Neural cell (in vitro differentiated cells): ENCODE measurements around the gene TGFA. TPM values are rescaled to one million over a fixed set of nuclear protein-coding genes. Genes with fewer than 3 reads are reported as not detected.

Experiments used
- H2AFZ ChIP-seq: fragments of 200-600, 300-800 bp; sonication (generic), shearing (Covaris generic); 2 replicates; pipeline ENCODE4 v1.6.0; 2014; ENCODE audit warnings: low read depth, mild to moderate bottlenecking, antibody characterized with exemption, low read length, moderate library complexity
- H3F3A ChIP-seq: fragments of 200-600 bp; shearing (Covaris generic); 2 replicates; pipeline ENCODE4 v1.6.1; 2016; ENCODE audit warnings: mild to moderate bottlenecking, moderate library complexity, mixed read lengths, antibody characterized with exemption, low read length; ENCODE audit not compliant: insufficient read depth, poor library complexity, severe bottlenecking
- H3K27ac ChIP-seq: fragments of 200-600, 300-800 bp; sonication (generic), shearing (Covaris generic); 2 replicates; pipeline ENCODE4 v1.5.1; 2014; ENCODE audit warnings: mild to moderate bottlenecking, low read length, moderate library complexity
- H3K27me3 ChIP-seq: fragments of 300-800, 200-600 bp; sonication (generic), shearing (Covaris generic); 2 replicates; pipeline ENCODE4 v1.6.0; 2014; ENCODE audit warnings: mild to moderate bottlenecking, low read depth, low read length, moderate library complexity; ENCODE audit not compliant: insufficient read depth
- H3K36me3 ChIP-seq: fragments of 300-800, 200-600 bp; sonication (generic), shearing (Covaris generic); 2 replicates; pipeline ENCODE4 v1.5.1; 2014; ENCODE audit warnings: mild to moderate bottlenecking, antibody characterized with exemption, low read length, moderate library complexity; ENCODE audit not compliant: insufficient read depth
- H3K4me2 ChIP-seq: fragments of 300-800, 200-600 bp; sonication (generic), shearing (Covaris generic); 2 replicates; pipeline ENCODE4 v1.6.0; 2014; ENCODE audit warnings: mild to moderate bottlenecking, low read length
- H3K4me3 ChIP-seq: fragments of 300-800, 200-600 bp; sonication (generic), shearing (Covaris generic); 2 replicates; pipeline ENCODE4 v1.5.1; 2014; ENCODE audit warnings: mild to moderate bottlenecking, low read length, moderate library complexity
- H3K79me2 ChIP-seq: fragments of 200-600 bp; shearing (Covaris generic); replicated peaks from 2 replicates; pipeline ENCODE4 v1.6.0; 2014; ENCODE audit warnings: mild to moderate bottlenecking, low read length, moderate library complexity; ENCODE audit not compliant: insufficient read depth
- H3K9ac ChIP-seq: fragments of 300-800, 200-600 bp; sonication (generic), shearing (Covaris generic); 2 replicates; pipeline ENCODE4 v1.6.1; 2016; ENCODE audit warnings: mild to moderate bottlenecking, low read length, mixed read lengths
- H3K9me2 ChIP-seq: fragments of 200-600 bp; shearing (Covaris generic); 2 replicates; pipeline ENCODE4 v1.6.1; 2016; ENCODE audit warnings: mild to moderate bottlenecking, low read length, mixed read lengths; ENCODE audit not compliant: insufficient read depth
- H3K9me3 ChIP-seq: fragments of 200-600, 300-800 bp; sonication (generic), shearing (Covaris generic); 2 replicates; pipeline ENCODE4 v1.6.1; 2016; ENCODE audit warnings: mild to moderate bottlenecking, mixed run types, low read length, moderate library complexity, mixed read lengths
- H4K20me1 ChIP-seq: fragments of 200-600 bp; shearing (Covaris generic); 2 replicates; pipeline ENCODE4 v1.6.1; 2016; ENCODE audit warnings: mild to moderate bottlenecking, mixed run types; ENCODE audit not compliant: insufficient read depth
- CTCF ChIP-seq: fragments of 450-650 bp; IDR thresholded peaks from 2 replicates; pipeline ENCODE4 v1.5.1; 2014; ENCODE audit warnings: antibody characterized with exemption, mild to moderate bottlenecking, moderate library complexity; ENCODE audit not compliant: poor library complexity, severe bottlenecking
- EP300 ChIP-seq: fragments of 450-650 bp; conservative IDR thresholded peaks from 2 replicates; pipeline ENCODE4 v1.6.1; 2014; ENCODE audit warnings: antibody characterized with exemption, mild to moderate bottlenecking, moderate library complexity; ENCODE audit not compliant: poor library complexity, severe bottlenecking
- EZH2 ChIP-seq: fragments of 200-600, 300-800 bp; shearing (Covaris generic), sonication (generic); IDR thresholded peaks from 2 replicates; pipeline ENCODE4 v1.6.1; 2014; ENCODE audit warnings: antibody characterized with exemption, low read length, borderline replicate concordance, mild to moderate bottlenecking; ENCODE audit not compliant: insufficient read depth, poor library complexity, severe bottlenecking
- MXI1 ChIP-seq: fragments of 450-650 bp; conservative IDR thresholded peaks from 2 replicates; pipeline ENCODE4 v1.6.1; 2014; ENCODE audit warnings: antibody characterized with exemption, mild to moderate bottlenecking; ENCODE audit not compliant: poor library complexity, severe bottlenecking
- POLR2AphosphoS5 ChIP-seq: IDR thresholded peaks from 2 replicates; pipeline ENCODE4 v1.6.1; 2012
- RAD21 ChIP-seq: fragments of 450-650 bp; conservative IDR thresholded peaks from 2 replicates; pipeline ENCODE4 v1.6.1; 2014; ENCODE audit warnings: antibody characterized with exemption, mild to moderate bottlenecking, moderate library complexity
- REST ChIP-seq: IDR thresholded peaks from 2 replicates; pipeline ENCODE4 v1.6.1; 2012; ENCODE audit warnings: borderline replicate concordance
- SMC3 ChIP-seq: fragments of 450-650 bp; conservative IDR thresholded peaks from 2 replicates; pipeline ENCODE4 v1.6.1; 2014; ENCODE audit warnings: antibody characterized with exemption, mild to moderate bottlenecking, moderate library complexity; ENCODE audit not compliant: poor library complexity
- TAF1 ChIP-seq: IDR thresholded peaks from 2 replicates; pipeline ENCODE4 v1.6.1; 2012; ENCODE audit warnings: low read depth
- polyA plus RNA-seq: library from polyadenylated mRNA; depleted of rRNA; stranded (reverse); fragments of >200 nt; gene quantifications from 2 replicates; pipeline ENCODE4 v1.2.3, GENCODE V29; 2014

The TGFA gene
- polyA plus RNA-seq, 1 donor from 2014 or later: 0.85 TPM

- Histone ChIP-seq H2AFZ (no peak overlapping the region), H3K27me3 (no peaks in the 10 kb centered on the region), H3K9ac (no peak overlapping the region), H3K79me2 (no peaks in the 10 kb centered on the region), H3F3A (no peaks in the 10 kb centered on the region), H3K4me3 (no peak overlapping the region), H4K20me1 (no peaks in the 10 kb centered on the region), H3K36me3 (no peaks in the 10 kb centered on the region), H3K4me2 (no peak overlapping the region), H3K9me2 (no peaks in the 10 kb centered on the region), H3K27ac (no peak overlapping the region), H3K9me3 (no peaks in the 10 kb centered on the region)
- TF ChIP-seq RAD21: no peak
- TF ChIP-seq EZH2: no peak
- TF ChIP-seq EP300: no peak
- no peak for TF ChIP-seq MXI1
Observed at GRCh38 chr2:70426341-70426740, 127.3 kb downstream of the TGFA start.

- no peaks in the 10 kb centered on the region for H4K20me1 ChIP-seq
- no peak overlapping the region for H3K27ac ChIP-seq
- no peak overlapping the region for H3K4me3 ChIP-seq
- no peak overlapping the region for H3K9ac ChIP-seq
- H3F3A ChIP-seq: no peaks in the 10 kb centered on the region
- H3K9me3 ChIP-seq: no peaks in the 10 kb centered on the region
- no peaks in the 10 kb centered on the region for H3K9me2 ChIP-seq
- H3K27me3 ChIP-seq: no peaks in the 10 kb centered on the region
- H2AFZ ChIP-seq: no peak overlapping the region
- H3K79me2 ChIP-seq: no peaks in the 10 kb centered on the region
- H3K36me3 ChIP-seq: no peaks in the 10 kb centered on the region
- TF ChIP-seq POLR2AphosphoS5: no peak
- no peak for TF ChIP-seq EP300
- no peak for TF ChIP-seq SMC3
- TF ChIP-seq MXI1: no peak
- no peak for TF ChIP-seq TAF1
- TF ChIP-seq RAD21: no peak
- TF ChIP-seq REST: no peak
- no peak for TF ChIP-seq EZH2
- TF ChIP-seq CTCF: no peak
- H3K4me2 ChIP-seq: no peak overlapping the region
Observed at GRCh38 chr2:70425682-70426301, 127.8 kb downstream of the TGFA start.
